HG02840 (cell line): ENCODE data around the gene FILIP1L.
"Not testable (repeated sequence)": the region's sequence is repeated elsewhere in the genome, so short reads cannot be mapped to it uniquely, and the experiment has no call there.

Experiments
- ATAC-seq: cut with Tn5 transposase; IDR thresholded peaks from one replicate; pipeline ENCODE4 v1.9.1; 2021; ENCODE audit warnings: mild to moderate bottlenecking, moderate library complexity, moderate number of reproducible peaks; ENCODE audit not compliant: unreplicated experiment, low FRiP score

FILIP1L gene

DNA sequence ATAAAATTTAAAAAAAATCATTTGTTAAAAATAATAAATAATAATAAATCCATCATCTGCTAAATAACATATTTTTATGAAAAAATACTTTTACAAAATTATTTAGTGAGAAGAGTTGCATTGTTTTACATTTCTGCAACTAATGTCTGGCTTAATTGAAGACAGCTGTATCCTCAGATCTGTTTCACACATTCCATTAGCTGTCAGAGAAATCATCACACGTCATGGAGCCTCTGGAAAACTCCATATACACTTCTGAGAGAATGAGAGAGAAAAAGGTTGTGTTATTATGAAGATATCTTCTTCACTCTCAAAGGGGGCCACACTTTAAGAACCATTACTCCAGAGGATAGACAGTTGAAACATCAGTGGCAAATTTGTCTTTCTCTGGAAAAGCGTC is 255.8 kb downstream of the FILIP1L start:
- no peak for ATAC-seq

DNA sequence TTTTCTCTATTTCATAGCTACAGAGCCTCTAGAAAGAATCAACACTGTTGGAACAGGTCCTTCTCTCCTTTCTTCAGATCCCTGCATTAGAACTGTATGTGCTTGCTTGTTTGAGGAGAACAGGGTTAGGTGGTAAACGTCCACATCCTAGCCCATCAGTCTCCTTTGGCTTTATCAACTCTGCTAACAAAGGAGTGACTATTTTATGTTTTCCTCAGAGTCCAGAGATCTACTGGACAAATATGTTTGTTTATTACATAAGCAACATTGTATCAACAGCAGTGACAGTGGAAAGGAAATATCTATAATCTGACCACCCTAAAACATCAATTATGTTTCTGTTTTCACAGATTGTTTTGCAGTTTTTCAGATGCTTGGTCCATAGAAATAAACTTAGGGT is 257.0 kb downstream of the FILIP1L start:
- ATAC-seq = no peak

DNA sequence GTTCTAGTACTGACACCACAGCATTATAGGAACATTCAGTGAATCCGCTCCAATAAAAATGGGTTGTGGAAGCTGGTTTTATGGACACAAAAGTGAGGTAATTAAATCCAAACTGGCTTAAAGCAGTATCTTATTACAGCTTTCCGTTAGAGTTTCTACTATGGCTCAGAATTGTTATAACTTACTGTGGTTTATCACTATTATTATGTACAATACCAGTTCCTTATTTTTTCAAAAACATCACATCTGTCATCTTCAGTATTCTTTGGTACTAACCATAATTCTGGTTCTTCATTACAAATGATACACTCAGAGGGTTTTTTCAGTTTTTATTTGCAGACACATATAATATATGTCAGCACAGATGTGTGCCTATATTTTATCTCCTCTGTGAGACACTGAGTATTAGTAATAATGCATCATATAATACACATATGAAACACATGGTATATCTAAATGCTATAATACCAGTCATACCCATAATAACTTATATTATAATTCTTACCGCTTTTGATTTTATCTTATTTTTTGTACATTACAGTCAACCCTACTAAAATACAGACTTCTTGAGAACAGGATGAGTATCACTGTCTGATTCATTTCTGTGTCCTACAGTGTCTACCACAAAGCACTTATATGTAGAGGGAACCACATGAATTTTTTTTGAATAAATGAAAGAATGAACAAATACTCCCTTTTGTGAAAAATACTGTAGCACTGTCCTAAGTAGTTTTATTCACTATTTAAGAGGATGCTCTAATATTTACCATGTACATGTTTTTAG is 257.7 kb downstream of the FILIP1L start:
- ATAC-seq = no peak

DNA sequence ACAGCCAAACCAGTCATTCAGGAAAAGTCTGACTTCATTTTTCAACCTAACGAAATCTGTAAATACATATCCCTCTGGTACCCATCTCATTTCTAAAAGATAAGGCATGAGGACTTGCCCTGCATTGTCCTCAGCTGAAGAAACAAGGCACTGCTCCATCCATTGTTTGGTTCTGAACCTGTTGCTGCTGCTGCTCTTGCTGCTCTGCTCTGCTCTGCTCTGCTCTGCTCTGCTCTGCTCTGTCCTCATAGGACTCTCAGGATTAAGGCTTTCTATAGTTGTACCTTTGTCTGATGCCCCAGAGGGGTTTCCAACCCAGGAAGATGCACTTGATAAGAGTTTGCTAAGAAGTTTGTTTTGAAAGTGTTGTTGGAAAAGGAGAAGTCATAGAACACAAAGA is 258.4 kb downstream of the FILIP1L start:
- no peak for ATAC-seq

DNA sequence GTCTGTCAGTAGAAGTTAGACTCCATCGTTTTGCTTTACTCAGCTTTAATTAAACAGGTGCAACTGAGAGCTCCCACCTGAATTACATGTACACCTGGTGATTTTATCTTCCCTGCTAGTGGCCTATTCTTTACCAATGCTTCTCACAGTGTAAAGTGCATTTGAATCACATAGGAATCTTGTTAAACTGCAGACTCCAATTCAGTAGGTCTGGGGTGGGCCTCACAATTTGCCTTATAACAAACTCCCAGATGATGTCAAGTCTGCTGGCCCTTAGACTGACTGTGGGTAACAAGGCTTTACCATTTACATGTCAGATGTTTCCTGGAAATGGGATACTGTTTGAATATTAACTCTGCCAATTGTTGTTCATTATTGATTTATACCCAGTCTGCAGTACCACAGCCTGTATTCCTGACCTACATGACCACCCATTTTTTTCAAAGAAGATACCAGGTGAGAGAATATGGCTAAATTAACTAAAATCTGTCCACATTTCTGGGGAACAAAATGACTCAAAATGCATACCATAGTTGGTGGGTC is 259.5 kb downstream of the FILIP1L start:
- ATAC-seq = no peak

DNA sequence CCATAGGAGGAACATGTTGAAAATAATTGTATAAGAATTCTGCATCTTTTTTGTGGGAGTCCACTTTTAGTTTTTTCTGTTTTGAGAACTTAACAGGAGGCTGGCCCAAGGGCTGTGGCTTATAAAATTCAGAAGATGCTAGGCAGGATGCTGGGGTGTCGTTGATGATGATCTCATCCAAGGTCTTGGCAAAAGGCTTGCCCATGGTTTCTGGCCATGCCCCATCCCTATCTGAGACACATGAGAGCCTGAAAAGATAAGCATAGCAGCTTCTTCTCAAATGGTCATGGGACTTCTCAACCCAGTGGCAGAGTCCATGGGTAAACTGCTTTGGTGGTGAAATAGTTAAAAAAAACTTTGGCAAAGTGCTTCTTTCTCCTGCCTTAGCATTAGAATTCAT is 261.4 kb downstream of the FILIP1L start:
- ATAC-seq = no peak

DNA sequence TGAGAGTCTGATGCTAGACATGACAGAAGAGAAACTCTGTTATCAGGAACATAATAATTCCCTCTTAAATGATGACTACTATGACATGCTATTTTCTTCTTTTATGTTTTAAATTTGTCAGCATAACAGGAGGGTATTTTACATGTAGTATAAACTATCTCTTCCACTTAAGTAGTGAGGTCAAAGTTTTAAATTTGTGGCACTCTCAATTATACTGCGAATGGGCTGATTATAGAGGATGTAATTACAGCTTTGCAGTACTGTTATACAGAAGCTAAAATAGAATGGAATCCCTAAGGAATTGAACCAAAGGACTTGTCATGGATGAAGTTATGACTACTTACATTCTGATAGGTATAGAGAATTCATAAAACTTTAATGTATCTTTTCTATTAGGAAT is 262.3 kb downstream of the FILIP1L start:
- ATAC-seq = no peak

DNA sequence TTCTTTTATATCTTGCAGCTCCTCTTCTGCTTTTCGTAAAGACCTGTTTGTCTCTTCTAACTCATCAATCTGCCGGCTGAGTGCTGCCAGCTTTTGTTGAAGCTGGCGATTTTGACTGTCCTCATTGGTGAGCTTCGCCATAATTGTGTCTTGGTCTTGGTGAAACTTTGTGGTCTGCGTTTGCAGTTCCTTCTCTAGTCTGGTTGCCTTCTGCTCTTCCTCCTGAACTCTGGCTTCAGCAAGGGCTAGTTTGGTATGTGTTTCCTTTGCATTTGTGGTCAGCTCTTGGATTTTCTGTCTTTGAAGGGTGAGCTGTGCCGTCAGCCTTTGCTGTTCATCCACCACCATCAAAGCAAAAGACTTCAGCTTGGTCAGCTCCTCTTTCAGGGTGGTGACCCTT is 263.7 kb downstream of the FILIP1L start:
- ATAC-seq = no peak

DNA sequence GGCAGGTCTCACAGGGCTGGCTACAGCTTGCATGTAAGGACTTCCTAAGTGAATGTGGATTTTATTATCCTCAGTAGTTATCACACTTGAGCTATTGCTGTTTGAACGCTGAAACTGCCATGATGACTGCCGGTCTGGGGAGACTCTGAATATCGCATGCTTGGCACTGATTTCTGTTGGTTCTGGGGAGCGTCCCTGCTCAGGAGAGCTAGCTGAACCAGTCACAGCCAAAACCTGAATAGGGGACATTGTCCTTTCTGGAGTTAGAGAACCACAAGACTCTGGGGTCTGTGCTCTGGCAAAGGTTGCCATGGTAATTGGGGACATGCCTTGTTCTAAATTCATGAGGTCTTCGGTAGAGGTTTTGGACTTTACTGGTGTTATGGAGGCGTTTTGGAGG is 265.9 kb downstream of the FILIP1L start:
- ATAC-seq = no peak

DNA sequence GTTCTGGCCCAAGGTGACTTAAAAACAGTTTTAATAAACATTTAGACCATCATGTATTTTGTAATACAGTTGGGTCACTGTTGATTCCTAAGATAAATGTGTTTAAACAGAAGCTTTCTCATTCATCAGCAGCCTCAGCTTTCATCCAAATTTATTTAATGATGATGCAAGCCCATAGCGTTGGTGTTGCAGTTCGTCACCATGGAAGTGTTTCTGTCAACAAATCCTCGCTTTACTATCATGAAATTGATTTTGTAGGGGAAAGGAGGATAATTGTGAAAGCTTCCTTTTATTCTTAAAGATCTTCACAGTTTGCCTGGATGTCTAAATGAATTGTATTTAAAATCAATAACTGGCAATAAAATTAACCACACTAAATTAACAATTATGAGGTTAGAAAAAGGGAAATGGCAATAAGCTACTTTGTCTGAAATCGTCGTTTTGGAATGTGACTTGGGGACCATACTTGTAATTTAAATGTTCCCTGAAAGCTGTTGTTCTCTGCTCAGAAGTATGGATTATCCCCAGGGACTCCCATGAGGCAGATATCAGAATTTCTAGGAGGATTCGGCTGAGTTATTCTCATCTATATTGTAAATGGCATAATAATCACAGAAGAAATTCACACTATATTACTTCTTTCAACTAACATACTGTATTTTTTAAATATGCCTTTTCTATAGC is 267.7 kb downstream of the FILIP1L start:
- no peak for ATAC-seq

DNA sequence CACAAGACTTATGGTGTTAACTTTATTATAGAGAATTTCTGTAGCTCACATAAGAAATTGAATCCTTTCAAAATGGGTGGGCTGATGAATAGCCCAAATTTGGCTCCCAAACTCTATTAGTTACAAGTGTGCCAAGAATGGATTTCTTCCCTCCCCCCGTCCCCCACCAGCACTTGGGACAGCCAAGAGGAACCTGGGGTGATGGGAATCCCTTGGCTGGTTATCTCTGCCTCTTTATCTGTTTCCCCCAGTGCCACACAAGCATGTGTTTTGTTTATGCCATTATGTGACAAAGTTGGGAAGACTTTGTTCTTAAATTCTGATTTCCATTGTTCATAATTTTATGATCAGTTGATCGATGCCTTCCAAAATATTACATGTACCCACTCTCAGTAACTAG is 268.3 kb downstream of the FILIP1L start:
- no peak for ATAC-seq

DNA sequence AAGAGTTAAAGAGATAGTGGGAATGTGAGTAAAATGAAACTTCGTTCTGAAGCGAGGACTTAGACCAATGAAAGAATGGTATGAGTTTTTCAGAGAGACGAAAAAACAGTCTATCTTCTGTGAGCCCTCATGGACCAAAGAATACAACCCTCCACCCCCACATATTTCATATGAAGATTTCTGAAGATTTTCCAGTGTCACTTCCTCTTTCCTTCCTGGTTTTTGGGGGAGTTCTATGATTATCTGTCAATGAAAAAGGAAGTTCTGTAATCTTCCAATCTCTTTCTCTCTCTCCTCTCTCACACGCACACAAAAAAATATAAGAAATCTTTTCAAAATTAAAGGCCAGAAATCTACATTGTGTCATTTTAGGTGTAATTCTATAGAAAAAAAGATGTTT is 269.0 kb downstream of the FILIP1L start:
- no peak for ATAC-seq

DNA sequence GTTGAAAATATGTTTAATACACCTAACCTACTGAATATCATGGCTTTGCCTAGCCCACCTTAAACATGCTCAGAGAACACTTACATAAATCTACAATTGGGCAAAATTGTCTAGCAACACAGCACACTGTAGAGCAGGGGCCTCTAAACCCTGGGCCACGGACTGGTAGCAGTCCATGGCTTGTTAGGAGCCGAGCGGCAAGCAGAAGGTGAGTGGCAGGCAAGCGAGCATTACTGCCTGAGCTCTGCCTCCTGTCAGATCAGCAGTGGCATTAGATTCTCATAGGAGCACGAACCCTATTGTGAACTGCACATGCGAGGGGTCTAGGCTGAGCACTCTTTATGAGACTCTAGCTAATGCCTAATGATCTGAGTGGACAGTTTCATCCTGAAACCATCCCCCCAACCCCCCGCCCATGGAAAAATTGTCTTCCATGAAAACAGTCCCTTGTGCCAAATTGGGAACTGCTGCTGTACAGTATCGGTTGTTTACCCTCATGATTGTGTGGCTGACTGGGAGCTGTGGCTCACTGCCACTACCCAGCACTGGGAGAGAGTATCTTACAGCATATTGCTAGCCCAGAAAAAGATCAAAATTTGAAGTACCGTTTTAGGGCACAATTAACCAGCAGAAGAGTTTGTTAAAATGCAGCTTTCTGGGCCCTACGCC is 270.6 kb downstream of the FILIP1L start:
- ATAC-seq = no peak

DNA sequence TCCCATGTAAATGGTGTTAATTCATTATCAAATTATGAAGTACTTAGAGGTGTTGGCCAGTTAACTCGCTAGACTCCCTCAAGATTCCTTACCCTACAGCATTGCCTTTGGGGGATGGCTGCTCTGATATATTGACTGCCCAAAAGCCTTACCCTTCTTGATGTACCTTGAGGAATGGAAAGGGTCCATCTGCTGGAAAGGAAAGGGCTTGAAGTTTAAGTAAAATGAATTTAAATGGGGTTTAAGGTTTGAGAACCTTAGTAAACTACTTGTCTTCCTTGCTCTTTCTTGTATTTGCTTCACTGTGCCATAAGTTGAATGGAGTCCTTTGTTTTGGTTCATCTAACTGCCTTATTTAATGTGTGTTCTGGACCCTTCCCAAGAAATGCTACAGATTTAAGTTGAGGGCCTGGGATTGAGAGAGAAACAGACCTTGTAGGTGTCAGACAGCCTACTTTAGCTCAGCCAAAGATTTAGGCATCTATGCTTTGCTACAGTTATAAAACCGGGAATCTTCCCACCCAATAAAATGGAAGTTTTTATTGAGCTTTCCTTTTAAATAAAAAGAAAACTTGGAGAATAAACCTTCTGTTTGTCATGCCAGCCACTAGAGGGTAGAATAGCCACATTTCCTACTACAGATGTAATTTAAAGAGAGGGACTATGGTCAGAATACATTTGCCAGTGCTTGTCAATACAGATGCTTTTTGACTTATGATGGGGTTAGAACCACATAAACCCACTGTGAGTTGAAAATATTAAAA is 271.3 kb downstream of the FILIP1L start:
- ATAC-seq = no peak

DNA sequence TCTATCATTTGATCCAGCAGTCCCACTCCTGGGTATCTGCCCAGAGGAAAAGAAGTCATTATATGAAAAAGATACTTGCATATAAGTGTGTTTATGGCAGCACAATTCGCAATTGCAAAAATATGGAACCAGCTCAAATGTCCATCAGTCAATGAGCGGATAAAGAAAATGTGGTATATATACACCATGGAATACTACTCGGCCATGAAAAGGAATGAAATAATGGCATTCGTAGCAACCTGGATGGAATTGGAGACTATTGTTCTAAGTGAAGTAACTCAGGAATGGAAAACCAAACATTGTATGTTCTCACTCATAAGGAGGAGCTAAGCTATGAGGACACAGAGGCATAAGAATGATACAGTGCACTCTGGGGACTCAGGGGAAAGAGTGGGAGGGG is 272.4 kb downstream of the FILIP1L start:
- ATAC-seq = not testable (repeated sequence)

DNA sequence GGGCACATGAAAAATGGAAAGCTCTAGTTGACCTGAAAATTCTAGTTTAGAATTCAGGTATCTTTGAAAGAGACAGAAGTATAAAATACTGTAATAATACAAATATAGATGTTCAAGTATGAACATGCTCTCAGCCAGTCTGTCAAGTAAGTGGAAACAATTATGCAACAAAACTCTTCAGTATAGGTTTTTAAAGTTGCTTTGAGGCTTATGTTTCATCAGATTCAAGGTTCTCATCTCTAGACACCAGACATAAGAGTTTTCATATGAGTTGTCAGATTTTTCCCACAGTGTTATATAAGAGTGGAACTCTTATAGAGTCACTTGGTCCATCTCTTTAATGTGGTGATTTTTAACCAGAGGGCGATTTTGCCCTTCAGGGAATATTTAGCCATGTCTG is 274.7 kb downstream of the FILIP1L start:
- no peak for ATAC-seq

DNA sequence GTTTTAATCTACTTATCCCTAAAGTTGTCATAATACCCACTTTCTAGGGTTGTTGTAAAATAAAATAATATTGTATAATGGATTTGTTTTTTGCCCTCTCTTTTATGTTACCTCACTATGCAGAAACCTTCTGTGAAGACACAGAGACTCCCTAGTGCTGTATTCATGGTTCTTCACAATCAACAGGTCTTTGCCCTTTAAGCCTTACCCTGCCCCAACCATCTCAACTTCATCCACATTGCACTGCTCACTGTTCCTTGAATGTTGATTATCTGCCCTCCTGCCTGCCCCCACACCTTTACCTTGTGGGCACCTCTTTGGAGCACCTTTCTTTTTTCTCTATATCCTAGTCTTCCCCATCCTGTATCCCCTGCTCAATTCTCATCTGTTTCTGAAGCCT is 275.5 kb downstream of the FILIP1L start:
- ATAC-seq = no peak

DNA sequence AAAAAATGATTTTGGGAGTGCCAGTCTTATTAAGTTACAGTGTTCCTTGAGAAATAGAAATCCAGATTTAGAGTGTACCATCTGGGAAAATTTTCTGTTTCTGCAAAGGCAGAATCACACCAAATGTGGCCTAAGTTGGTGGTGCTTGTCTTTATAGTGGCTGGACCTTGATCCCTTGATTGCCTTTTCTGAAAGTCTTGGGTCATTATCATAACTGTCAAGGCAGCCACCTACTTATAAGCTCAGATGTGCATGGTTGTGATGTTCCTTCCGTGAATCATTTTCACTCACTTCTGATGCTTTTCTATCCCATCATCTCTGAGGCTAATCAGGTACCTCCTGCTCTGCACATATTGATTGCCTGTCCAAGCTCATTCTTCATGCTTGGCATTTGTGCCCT is 276.6 kb downstream of the FILIP1L start:
- ATAC-seq = no peak

DNA sequence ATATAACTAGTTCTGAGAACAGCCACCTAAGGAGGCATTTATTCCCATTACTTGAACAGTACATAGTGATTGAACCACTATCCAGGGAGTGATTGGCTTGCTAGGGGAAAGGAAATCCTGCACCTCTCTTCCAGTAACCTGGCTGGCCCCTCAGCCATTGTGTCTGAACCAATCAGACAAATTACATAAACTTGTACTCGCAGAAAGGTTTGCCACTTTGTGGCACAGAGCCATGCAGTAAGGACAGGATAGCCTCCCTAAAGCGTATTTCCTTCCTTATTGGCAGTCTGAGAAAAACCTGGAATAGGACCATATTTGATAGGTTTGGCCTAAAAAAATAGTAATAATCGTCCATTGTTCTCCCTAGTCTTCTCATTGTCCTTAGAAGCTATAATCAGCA is 277.6 kb downstream of the FILIP1L start:
- ATAC-seq = no peak

DNA sequence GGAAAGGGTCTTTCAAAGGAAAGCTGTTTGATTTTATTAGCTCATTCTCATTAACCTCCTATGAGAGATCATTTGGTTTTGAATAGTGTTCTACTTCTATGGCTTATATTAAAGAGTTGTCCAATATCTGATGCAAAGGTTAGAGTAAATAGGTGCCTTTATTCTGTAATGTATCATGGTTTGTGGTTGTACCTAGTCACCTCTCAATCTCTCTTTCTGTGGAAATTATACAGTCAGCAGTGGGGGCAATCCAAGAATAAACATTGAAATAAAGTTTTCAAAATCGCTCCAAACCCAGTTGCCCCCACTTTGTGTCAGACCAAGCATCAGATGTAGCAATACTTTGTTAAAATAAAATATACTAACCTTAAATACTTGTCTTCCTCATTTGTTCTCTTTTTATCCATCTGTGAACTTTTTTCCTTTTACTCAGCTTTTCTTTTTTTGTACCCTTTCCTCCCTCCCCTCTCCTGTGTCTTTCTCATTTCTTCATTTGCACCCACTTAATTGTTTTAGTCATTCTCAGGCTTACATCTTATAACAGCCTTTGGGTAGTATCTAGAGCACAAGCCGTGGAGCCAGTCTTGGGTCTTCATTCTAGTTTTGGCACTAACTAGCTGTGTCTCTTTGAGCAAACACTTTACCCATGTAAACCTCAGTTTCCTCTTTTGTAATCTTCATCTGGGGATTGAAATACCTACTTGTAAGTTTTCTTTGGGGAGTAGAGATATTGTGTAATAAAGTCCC is 279.9 kb downstream of the FILIP1L start:
- ATAC-seq = no peak
